Posterior vena cava (tissue), 2 donors: ENCODE data around the gene CYP27B1. TPM values are rescaled to one million over a fixed set of nuclear protein-coding genes. Genes with fewer than 3 reads are reported as not detected.

Source experiments
- DNase-seq: peaks from one replicate; pipeline ENCODE4 v3.0.0-alpha.2; 2020; ENCODE audit warnings: low spot score
- intact Hi-C, 2 donors: fragments of 100-400 bp; cut with DNase I; formaldehyde crosslinking; loops; one replicate each; pipeline versions ENCODE4 v1.14.1 to v1.14.2; 2022 to 2023
- total RNA-seq, 2 donors: library from RNA; stranded (reverse); fragmentation: NEBNext Ultra II Directional; extraction: Animal tissue kit (Norgen Biotek cat#: 25700); gene quantifications; one replicate each; pipeline ENCODE4 v1.2.1, GENCODE V29; 2021
- donor health status: DM: yes; HTN: yes; CAD: no.
- donor health status: DM: yes; HTN: yes; CAD: no.

CYP27B1 gene
- total RNA-seq, 2 donors from 2014 or later, result 0.57 to 1.1 TPM

DNA sequence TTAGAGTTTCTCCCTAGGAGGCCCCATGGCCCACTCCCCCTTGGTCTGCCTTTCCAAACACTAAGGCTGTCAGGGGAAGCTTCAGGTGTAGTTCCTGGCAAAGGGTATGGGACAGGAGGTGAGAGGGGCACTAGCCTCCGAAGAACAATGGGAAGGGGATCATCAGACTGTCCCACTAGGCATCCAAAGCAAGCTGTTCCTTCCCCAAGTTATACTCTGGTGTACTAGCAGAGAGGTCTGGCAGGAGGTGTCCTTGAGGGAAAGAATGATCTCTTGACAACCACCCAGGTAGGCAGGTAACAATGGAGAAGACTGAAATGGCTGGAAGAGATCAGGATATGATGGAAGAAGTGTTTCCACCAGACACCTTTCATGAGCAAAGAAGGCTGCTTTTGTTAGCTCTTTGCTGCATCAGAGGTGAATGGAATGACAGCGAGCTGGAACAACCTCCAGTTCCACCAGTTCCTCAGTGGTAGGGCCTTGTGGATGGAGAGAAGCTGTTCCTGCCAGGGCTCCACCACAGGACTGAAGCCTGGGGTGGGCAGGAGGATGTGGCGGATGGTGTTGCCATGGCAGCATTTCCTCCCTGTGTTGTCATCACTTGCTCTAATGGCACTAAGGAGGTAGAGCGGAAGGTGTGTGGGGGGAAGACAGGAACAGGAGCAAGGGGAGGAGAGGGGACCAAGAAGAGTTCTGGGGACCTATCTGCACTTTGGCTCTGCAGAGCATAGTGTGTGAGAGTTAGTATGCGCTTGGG, 26.0 kb downstream of the CYP27B1 start:
- peak; percentile 79 for DNase-seq
- intact Hi-C loops, result no loop called here

- peak; percentile 44 for DNase-seq
Observed at GRCh38 chr12:57739914-57740538, 26.9 kb downstream of the CYP27B1 start.

DNA sequence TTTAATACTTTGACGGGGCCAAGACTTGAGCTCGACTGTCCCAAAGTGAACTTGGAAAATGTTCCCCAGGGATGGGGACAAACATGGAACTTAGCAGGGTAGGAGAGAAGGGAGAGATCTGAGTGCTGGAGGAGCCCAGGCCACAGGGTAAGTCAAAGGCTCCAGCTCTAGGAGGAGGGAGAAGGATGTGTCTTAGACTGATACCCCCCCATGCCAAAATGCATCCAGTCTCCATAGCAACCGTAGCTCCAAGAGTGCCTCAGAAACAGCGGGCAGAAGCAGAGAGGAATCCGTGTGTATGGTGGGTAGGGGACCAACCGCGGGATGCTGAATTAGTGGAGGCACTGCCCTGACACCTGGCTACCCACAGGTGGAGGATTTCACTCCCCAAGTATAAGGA, 27.5 kb downstream of the CYP27B1 start:
- no peak for DNase-seq
- intact Hi-C loops, result no loop called here

More at GRCh38 chr12:57739914-57740538, 26.9 kb downstream of the CYP27B1 start:
- intact Hi-C loops, result no loop called here

DNA sequence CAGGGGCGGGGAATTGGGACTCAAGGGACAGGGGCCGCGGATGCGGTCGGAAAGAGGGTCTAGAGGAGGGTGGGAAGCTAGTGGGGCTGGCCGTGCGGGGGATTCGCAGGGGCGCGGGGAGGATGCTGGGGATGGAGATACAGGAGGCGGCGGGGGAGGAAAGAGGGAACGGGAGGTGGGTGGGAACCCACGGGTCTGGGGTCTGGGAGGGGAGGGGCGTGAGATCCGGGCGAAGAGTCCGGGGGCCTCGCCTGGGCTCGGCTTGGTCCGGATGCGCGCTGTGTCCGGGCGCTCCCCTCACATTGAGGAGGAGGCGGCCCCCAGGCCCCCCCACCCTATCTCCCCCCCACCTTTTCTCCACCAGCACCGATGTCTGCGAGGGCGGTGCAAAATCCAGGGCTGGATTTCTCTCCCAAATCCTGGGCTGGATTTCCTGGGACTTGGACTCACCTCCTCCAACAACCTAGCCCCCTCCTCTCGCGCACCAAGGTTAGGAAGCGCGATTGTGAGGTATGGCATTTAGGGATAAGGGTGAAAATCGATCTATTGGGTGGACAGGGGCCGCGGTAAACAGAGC, 28.1 kb downstream of the CYP27B1 start, which contains the start of gene AGAP2:
AGAP2 (minus strand) TSS at position 82 of the 577 bp plus-strand sequence. CDS start 496 bp downstream, outside the sequence.
- intact Hi-C loops, result no loop called here
- DNase-seq, result no peak

DNA sequence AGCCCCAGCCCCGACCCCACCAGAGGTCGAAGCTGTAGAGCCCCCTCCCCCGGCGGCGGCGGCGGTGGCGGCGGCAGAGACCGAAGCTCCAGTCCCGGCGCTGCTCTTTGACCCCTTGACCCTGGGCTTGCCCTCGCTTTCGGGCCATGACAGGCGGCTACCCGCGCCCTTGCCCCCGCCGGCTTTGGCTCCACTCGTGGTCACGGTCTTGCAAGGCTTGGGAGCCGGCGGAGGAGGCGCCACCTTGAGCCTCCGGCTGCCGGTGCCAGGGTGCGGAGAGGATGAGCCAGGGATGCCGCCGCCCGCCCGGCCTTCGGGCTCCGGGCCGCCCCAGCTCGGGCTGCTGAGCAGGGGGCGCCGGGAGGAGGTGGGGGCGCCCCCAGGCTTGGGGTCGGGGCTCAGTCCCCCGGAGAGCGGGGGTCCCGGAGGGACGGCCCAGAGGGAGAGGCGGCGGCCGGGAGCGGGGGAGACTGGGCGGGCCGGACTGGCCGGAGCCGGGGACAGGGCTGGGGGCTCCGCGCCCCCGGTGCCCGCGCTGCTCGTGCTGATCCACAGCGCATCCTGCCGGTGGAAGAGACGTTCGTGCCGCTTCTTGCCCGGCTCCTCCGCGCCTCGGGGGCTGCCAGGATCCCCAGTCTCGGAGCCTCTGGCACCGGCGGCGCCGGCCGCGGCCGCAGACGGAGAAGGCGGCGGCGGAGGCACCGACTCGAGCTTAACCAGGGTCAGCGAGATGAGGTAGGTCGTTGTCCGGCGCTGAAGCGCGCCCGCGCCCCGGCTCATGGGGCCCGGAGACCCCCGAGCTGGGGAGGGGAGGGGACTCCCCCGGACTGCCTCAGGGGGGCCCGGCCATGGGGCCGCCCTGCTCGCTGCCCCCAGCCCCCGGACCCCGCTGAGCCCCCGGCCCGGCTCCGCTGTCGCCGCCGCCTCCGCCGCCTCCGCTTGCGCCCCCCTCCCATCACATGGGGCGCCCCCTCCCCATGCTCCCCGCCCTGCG, 29.1 kb downstream of the CYP27B1 start:
- intact Hi-C loops, result no loop called here
- no peak for DNase-seq

GRCh38 chr12:57736741-57737466, 30.0 kb downstream of the CYP27B1 start:
- DNase-seq, result no peak
- intact Hi-C loops, result no loop called here

GRCh38 chr12:57735952-57736740, 30.7 kb downstream of the CYP27B1 start:
- intact Hi-C loops, result no loop called here

DNA sequence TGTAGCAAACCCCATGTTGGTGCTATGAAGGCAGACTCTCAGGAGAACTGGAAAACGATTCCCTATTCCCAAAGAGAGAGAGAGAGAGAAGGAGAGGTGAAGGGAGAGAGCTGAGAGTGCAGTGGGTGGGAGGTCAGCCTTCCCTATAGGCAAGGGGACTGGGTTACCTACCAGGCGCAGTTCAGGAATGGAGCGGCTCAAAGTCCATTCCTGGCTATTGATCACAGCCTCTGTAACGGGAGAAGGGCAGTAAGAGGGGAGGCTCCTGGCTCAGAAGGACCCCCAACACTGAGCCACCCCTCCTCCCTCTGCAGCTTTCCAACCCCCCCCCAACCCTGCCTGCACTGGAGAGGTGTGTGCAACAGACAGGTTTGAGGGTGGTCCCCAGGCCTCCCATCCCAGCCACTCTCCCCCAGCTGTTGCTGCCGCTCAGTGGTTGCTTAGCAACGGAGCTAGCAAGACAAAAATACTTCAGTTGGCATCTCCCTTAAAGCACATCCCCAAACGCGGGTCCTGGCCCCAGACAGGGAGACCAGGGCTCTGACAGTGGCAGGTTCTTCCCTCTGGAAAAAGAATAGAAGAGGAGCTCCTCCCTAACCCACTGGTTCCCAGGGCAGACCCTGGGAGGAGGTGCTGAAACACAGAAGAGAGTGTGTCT, 31.6 kb downstream of the CYP27B1 start:
- peak; percentile 55 for DNase-seq
- intact Hi-C loops, result no loop called here

More at GRCh38 chr12:57735952-57736740, 30.7 kb downstream of the CYP27B1 start:
- DNase-seq, result peak; percentile 79

- DNase-seq, result peak; percentile 24
- intact Hi-C loops, result no loop called here
Observed at GRCh38 chr12:57734591-57734990, 32.3 kb downstream of the CYP27B1 start.

DNA sequence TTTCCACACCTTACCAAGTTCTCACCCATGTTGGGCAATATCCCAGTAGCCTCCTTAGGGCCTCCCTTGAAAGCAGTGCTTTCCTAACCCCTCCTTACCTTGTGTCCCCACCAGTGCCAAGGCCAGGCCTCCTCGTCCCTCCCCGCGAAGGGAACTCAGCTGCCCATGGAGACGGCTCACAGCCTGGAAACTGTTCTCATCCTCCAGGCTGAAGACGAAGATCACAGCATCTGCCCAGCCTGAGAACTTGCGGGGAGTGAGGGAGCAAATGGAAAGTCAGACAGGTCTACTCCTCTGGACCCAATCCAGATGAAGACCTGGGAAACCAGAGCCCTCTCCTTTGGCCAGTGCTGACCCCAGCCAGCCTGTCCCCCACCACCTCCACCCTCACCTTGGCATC, 33.0 kb downstream of the CYP27B1 start:
- intact Hi-C loops, result no loop called here
- peak; percentile 68 for DNase-seq

DNA sequence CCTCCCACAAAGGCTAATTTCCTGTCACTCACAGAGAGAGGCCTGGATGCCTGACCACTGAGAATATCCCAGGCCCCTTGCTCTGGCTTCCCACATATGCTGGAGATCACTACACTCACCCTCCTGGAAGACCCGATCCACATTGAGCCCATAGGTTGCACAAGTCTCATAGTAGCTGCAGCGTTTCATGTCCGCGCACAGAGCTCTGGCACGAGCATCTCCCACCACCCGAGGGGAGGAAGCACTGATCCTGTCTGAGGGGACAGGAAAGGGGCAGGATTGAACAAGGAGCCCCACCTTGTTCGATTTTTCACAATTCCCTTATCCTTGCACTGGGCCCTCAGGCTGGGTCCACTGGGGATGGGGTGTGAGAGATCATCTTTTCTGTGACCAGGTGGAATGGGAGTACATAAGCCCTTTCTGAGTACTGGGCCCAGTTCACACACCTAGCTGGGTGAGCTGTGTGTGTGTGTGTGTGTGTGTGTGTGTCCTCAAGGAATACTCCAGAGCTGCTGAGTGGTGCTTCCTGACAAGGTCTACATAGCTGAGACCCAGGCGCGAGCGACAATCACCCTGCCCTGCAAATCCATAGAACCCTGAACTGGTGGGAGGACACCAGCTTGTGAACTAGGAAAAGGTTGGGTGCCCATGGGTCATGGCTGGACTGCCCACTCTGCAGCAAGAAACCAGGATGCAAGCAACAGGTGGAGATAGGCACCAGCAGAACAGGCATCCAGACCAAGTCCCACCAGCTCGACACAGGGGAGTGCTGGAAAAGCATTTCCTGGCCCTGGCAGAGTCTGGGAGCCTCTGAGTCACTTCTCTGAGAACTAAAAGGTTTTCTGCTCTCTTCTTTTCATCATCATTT, 33.9 kb downstream of the CYP27B1 start:
- intact Hi-C loops, result no loop called here
- DNase-seq, result no peak

- no peak for DNase-seq
- intact Hi-C loops, result no loop called here
Observed at GRCh38 chr12:57732270-57732669, 34.6 kb downstream of the CYP27B1 start.

DNA sequence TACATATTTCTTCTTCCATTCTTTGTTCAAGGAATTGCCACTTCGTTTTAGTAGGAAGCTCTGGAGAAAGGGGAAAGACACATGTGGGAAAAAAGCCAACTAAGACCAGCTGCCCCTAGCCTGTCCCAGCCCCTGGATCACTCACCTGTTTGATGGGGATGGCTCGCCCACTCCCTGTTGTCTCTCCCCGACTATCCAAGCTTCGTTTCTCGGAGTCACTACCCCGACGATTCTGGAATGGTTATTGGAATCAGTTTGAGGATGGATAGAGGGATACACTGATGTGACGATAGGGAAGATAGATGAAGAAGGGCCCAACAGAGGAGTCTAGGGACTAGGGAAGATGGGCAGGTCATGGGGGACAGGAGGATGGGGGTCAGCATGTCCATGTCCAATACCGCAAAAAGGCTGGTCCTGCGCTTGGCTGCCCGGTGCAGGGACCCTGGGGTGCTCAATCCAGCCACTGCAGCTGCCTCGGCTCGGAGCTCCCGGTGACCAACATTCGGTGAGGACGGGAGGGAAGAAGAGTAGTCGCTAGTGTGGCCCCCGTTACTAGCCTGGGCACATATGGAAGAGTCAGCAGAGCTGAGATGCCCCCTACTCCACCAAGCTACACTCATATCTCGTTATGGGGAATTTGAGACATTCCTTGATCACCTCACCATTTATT, 35.3 kb downstream of the CYP27B1 start:
- no peak for DNase-seq
- intact Hi-C loops, result no loop called here

GRCh38 chr12:57730336-57731067, 36.4 kb downstream of the CYP27B1 start:
- DNase-seq, result peak; percentile 40
- intact Hi-C loops, result no loop called here

DNA sequence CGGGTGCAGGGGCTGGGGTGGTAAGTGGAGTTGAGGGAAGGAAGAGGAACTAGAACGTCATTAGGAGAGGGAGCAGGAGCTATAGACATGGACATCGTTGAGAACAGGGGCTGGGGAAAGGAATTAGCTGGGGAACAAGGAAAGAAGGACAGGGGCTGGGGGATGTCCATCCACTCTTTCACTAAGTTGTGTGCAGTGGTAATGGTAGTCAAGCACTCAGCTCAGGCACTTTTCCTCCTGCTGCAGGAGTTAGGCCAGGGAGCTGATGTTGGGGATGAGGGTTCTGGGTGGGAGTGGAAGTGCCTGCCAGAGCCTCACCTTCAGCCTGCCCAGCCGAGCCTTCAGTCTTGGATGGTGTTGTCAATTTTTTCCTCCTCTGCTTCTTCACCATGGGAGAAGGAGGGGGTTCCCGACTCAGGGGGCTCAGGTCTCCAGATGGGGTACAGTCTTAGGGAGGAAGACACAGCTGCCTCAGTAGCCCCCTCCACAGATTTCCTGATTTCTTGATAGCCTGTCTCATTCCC, 37.5 kb downstream of the CYP27B1 start:
- intact Hi-C loops, result no loop called here
- DNase-seq, result peak; percentile 43
